ENCODE measurements around the gene RILPL2.
"Not testable (repeated sequence)": the region's sequence is repeated elsewhere in the genome, so short reads cannot be mapped to it uniquely, and the experiment has no call there.

Gene RILPL2

GRCh38 chr12:123436017-123436964 lies at the start of gene RILPL2:
TSS of gene RILPL2 (minus strand) at chr12:123436684. CDS start at chr12:123436420, 264 bp downstream.
- peak; percentile 81 for DNase-seq (ENCODE audit: low read depth)

GRCh38 chr12:123485756-123486155 lies 49.3 kb upstream of the RILPL2 start:
- no peak for DNase-seq (ENCODE audit: low read depth)

- no peak for DNase-seq (ENCODE audit: low read depth)
Observed at GRCh38 chr12:123483602-123484248, 47.2 kb upstream of the RILPL2 start.

GRCh38 chr12:123482876-123483275 lies 46.4 kb upstream of the RILPL2 start:
- no peak for DNase-seq (ENCODE audit: low read depth)

- not testable (repeated sequence) for DNase-seq (ENCODE audit: low read depth)
Observed at GRCh38 chr12:123481251-123481650, 44.8 kb upstream of the RILPL2 start.

- DNase-seq (ENCODE audit: low read depth), result no peak
Observed at GRCh38 chr12:123479442-123480180, 43.1 kb upstream of the RILPL2 start.

GRCh38 chr12:123478762-123479161 lies 42.3 kb upstream of the RILPL2 start:
- DNase-seq (ENCODE audit: low read depth), result no peak

GRCh38 chr12:123478069-123478468 lies 41.6 kb upstream of the RILPL2 start:
- DNase-seq (ENCODE audit: low read depth), result no peak

- no peak for DNase-seq (ENCODE audit: low read depth)
Observed at GRCh38 chr12:123475246-123475703, 38.8 kb upstream of the RILPL2 start.

GRCh38 chr12:123474485-123475245 lies 38.2 kb upstream of the RILPL2 start:
- no peak for DNase-seq (ENCODE audit: low read depth)

GRCh38 chr12:123472438-123472849 lies 36.0 kb upstream of the RILPL2 start:
- DNase-seq (ENCODE audit: low read depth), result no peak

- no peak for DNase-seq (ENCODE audit: low read depth)
Observed at GRCh38 chr12:123471374-123472068, 35.0 kb upstream of the RILPL2 start.

- DNase-seq (ENCODE audit: low read depth), result no peak
Observed at GRCh38 chr12:123469978-123470377, 33.5 kb upstream of the RILPL2 start.

- no peak for DNase-seq (ENCODE audit: low read depth)
Observed at GRCh38 chr12:123468786-123469185, 32.3 kb upstream of the RILPL2 start.

GRCh38 chr12:123465084-123465483 lies 28.6 kb upstream of the RILPL2 start:
- no peak for DNase-seq (ENCODE audit: low read depth)

- not testable (repeated sequence) for DNase-seq (ENCODE audit: low read depth)
Observed at GRCh38 chr12:123463174-123463573, 26.7 kb upstream of the RILPL2 start.

GRCh38 chr12:123457980-123458779 lies 21.7 kb upstream of the RILPL2 start, which contains the start of gene SNRNP35:
TSS of gene SNRNP35 (plus strand) at chr12:123458139. CDS start at chr12:123465541, 7,402 bp downstream.
- DNase-seq (ENCODE audit: low read depth), result peak; percentile 74

GRCh38 chr12:123453165-123453564 lies 16.7 kb upstream of the RILPL2 start:
- DNase-seq (ENCODE audit: low read depth), result no peak

- not testable (repeated sequence) for DNase-seq (ENCODE audit: low read depth)
Observed at GRCh38 chr12:123452276-123452550, 15.7 kb upstream of the RILPL2 start.

- no peak for DNase-seq (ENCODE audit: low read depth)
Observed at GRCh38 chr12:123450636-123451035, 14.2 kb upstream of the RILPL2 start.

Data from stimulated activated CD8-positive, alpha-beta memory T cell treated with anti-CD3 and anti-CD28 coated beads, Interleukin-12 subunit alpha, Interleukin-12 subunit beta, amount 100 ng/mL, for 4 hours (primary cell).